GM12865 (cell line): ENCODE results near the gene SECTM1.

Source experiments
- DNase-seq: peaks from one replicate; pipeline ENCODE4 v3.0.0; 2010; ENCODE audit warnings: low read depth
- H3K4me3 ChIP-seq: 2 replicates; pipeline ENCODE4 v1.5.1; 2011; ENCODE audit warnings: mild to moderate bottlenecking, low read depth, low read length, control low read depth
- CTCF ChIP-seq: IDR thresholded peaks from 2 replicates; pipeline ENCODE4 v1.5.1; 2011; ENCODE audit warnings: low read length, control low read depth, low read depth, inconsistent platforms; ENCODE audit not compliant: insufficient read depth; ENCODE audit errors: missing control alignments

SECTM1 gene

GRCh38 chr17:82371333-82372248, 38.0 kb upstream of the SECTM1 start, which contains the start of gene UTS2R:
Gene UTS2R (plus strand): TSS chr17:82371765. CDS start chr17:82374325, 2,560 bp downstream.
- TF ChIP-seq CTCF, result no peak
- H3K4me3 ChIP-seq, result peak within 1 kb of the TSS; percentile 22
- DNase-seq, result no peak

DNA sequence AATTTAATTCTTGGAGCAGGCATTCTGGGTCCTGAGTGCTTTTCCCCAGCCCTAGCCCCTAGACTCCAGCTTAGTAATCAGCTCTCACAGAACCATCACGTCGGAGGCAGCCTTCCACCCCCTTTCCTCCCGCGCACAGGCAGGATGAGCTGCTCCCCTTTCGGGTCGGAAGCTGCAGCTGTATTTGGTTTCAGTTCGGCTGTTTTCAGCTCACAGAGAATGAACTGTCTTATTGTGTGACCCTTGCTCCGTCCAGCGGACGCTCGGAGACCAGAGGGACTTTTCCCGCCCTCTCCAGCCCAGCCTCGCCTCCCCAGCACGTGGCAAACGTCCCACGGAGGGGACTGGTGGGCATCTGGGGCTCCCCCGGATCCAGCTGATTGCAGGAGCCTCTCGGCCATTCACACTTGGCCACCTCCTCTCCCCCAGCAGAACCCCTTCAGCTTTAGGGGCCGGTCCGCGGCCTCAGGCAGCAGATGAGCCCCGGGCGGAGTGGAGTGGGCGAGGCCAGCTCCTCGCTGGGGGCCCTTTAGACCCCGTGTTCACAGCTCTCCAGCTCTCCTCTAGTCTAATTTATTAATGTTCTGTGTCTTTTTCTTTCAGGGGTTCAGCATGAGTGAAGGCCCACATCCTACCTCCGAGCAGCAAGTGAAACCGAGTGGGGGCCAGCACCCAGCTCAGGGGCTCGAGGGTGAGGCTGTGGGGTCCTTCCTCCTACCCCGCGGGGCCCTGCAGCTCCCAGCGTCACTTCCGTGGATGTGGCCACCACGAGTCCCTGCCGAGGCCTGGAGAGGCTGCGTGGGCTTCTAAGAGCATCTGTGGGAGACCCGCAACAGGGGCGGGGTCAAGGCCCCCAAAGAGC, 37.1 kb upstream of the SECTM1 start:
- H3K4me3 ChIP-seq, result peak overlapping the region; percentile 22
- TF ChIP-seq CTCF, result no peak
- peak; percentile 82 for DNase-seq

DNA sequence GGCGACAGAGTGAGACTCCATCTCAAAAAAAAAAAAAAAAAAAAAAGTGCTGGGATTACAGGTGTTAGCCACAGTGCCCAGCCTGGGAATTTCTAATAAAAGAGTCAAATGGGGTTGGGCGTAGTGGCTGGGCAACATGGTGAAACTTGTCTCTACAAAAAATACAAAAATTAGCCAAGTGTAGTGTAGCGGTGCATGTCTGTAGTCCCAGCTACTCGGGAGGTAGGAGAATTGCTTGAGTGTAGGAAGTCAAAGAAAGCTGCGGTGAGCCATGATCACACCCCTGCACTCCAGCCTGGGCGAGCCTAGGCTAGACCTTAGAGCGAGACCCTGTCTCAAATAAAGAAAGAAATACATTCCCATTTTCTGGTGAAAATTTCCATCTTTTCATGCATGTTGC, 35.6 kb upstream of the SECTM1 start:
- TF ChIP-seq CTCF, result no peak
- H3K4me3 ChIP-seq, result no peak overlapping the region
- DNase-seq, result no peak

DNA sequence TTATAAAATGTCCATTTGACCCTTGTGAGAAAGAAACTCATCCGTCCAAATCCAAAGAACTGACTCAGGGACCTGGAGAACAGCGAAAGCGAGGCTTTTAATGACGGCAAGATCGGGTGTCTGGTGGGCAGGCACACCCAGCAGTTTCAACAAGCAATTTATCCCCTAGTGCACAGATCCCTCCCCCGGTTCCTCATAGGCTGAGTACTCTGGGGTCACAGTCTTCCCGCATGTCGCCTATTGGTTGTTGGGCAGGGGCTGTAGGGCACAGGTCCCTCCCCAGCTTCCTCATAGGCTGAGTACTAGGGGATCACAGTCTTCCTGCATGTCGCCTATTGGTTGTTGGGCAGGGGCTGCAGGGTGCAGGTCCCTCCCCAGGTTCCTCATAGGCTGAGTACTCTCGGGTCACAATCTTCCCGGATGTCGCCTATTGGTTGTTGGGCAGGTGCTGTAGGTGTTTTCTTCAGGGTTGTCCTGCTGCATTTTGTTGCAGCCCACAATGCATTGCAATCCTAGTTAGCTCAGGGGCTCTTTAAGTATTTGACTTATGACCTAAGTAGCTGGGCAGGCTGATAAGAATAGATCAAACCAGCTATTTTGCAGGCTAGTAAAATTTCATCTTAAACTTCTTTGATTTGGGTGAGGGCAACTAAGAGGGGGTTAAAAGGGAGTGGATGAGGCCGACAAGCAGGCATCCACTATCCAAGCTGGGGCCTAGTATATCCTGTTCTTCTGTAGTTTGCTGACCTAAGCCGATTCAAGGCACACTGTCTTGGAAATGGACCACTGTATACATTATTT, 34.4 kb upstream of the SECTM1 start:
- TF ChIP-seq CTCF, result no peak
- H3K4me3 ChIP-seq, result no peak overlapping the region
- peak; percentile 33 for DNase-seq

DNA sequence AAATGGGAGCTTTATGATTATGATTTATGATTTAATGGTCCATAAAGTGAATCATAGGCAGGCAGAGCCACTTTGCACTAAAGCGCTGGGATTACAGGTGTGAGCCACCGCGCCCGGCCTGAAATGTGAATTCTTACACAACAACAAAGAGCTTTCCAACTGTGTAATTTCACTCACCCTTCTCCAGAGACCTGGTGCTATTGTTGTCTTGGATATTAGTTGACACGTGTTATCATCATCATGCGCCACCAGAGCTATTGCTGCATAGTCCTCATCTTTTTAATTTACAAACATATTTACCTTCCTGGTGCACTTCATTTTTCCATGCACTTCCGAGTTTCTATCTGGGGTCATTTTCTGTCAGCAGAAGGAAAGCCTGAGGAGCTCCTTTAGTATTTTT, 33.2 kb upstream of the SECTM1 start:
- no peak for TF ChIP-seq CTCF
- DNase-seq, result no peak
- H3K4me3 ChIP-seq, result no peak overlapping the region

DNA sequence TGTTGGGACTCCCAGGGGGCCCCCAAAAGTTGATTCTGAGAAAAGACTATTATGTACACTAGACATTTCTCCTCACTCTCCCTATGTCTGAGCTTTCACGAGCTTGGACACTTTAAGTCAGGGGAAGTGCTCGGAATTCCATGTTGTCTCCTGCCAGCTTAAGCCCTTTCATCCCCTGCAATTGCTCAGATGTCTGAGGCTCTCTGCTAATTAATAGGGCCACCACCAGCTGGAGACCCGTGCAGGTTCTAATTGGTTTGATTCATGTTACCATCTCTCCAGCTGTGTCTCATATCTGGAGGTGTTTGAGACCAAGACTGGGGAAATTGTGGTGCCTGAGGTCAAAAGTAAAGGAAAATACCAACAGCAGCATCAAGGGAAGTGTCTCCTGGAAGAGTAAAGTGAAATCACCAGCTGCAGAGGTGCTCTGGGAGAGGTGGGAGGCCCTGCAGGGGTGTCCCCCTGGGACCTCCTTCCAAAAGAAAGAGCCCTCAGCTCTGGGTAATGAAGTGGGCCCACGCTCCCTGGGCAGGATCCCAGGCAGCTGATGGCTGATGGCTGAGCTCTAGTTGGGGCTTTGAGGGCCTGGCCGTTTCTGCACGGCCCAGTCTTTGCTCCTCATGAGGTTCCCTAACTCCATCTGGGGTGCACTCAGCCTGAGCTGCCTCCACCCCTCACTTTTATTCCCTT, 32.2 kb upstream of the SECTM1 start:
- no peak for DNase-seq
- TF ChIP-seq CTCF, result no peak
- no peak overlapping the region for H3K4me3 ChIP-seq
